HG03457 (cell line): ENCODE measurements around the gene COL4A1.

Source experiments
- ATAC-seq: cut with Tn5 transposase; IDR thresholded peaks from one replicate; pipeline ENCODE4 v1.9.1; 2021; ENCODE audit warnings: moderate number of reproducible peaks; ENCODE audit not compliant: unreplicated experiment

COL4A1 gene

GRCh38 chr13:110244071-110244830 lies 62.7 kb downstream of the COL4A1 start:
- ATAC-seq, result no peak

GRCh38 chr13:110242615-110243014 lies 64.3 kb downstream of the COL4A1 start:
- ATAC-seq, result no peak

- ATAC-seq, result no peak
Observed at GRCh38 chr13:110240943-110241342, 66.0 kb downstream of the COL4A1 start.

GRCh38 chr13:110240352-110240751 lies 66.6 kb downstream of the COL4A1 start:
- no peak for ATAC-seq

GRCh38 chr13:110239280-110240125 lies 67.5 kb downstream of the COL4A1 start:
- no peak for ATAC-seq

- ATAC-seq, result no peak
Observed at GRCh38 chr13:110238818-110239195, 68.2 kb downstream of the COL4A1 start.

- no peak for ATAC-seq
Observed at GRCh38 chr13:110237875-110238817, 68.8 kb downstream of the COL4A1 start.

GRCh38 chr13:110236831-110237261 lies 70.1 kb downstream of the COL4A1 start:
- no peak for ATAC-seq

GRCh38 chr13:110236431-110236830 lies 70.5 kb downstream of the COL4A1 start:
- no peak for ATAC-seq

- no peak for ATAC-seq
Observed at GRCh38 chr13:110234532-110234931, 72.4 kb downstream of the COL4A1 start.

- ATAC-seq, result no peak
Observed at GRCh38 chr13:110233951-110234280, 73.0 kb downstream of the COL4A1 start.

GRCh38 chr13:110233181-110233950 lies 73.6 kb downstream of the COL4A1 start:
- no peak for ATAC-seq

GRCh38 chr13:110232756-110233155 lies 74.2 kb downstream of the COL4A1 start:
- no peak for ATAC-seq

GRCh38 chr13:110232142-110232541 lies 74.8 kb downstream of the COL4A1 start:
- ATAC-seq, result no peak

GRCh38 chr13:110231348-110232047 lies 75.5 kb downstream of the COL4A1 start:
- ATAC-seq, result no peak

GRCh38 chr13:110230661-110231347 lies 76.2 kb downstream of the COL4A1 start:
- no peak for ATAC-seq

GRCh38 chr13:110229905-110230563 lies 76.9 kb downstream of the COL4A1 start:
- ATAC-seq, result no peak
